Transverse colon (tissue), 4 donors: Measurements from ENCODE around the gene SLC37A1. TPM values are rescaled to one million over a fixed set of nuclear protein-coding genes. Genes with fewer than 3 reads are reported as not detected.

Experiments used
- DNase-seq: peaks from one replicate; pipeline ENCODE4 v3.0.0-alpha.2; 2019
- H3K27ac ChIP-seq, 4 donors: fragments of 200-600 bp; sonication (generic); 2 replicates each; pipeline ENCODE4 v1.5.1; 2016 to 2018; ENCODE audit warnings: inconsistent platforms in 4 of 4
- H3K27me3 ChIP-seq: fragments of 200-600 bp; sonication (generic); 2 replicates; pipeline ENCODE4 v1.5.1; 2017; ENCODE audit warnings: inconsistent platforms
- H3K36me3 ChIP-seq, 4 donors: fragments of 200-600 bp; sonication (generic); 2 replicates each; pipeline ENCODE4 v1.5.1; 2017 to 2019; ENCODE audit warnings: inconsistent platforms in 4 of 4
- H3K4me1 ChIP-seq, 4 donors: fragments of 200-600 bp; sonication (generic); 2 replicates each; pipeline ENCODE4 v1.5.1; 2017 to 2020; ENCODE audit warnings: inconsistent platforms in 4 of 4
- H3K4me3 ChIP-seq, 4 donors: fragments of 200-600 bp; sonication (generic); 1 replicate in 1 of 4; 2 replicates in 3 of 4; pipeline versions ENCODE4 v1.5.1 to v1.6.1; 2017 to 2019; ENCODE audit warnings: inconsistent platforms in 4 of 4
- H3K9me3 ChIP-seq, 2 donors: fragments of 200-600 bp; sonication (generic); 2 replicates each; pipeline ENCODE4 v1.5.1; 2017 to 2019; ENCODE audit warnings: inconsistent platforms in 2 of 2
- EP300 ChIP-seq: sonication (generic); formaldehyde crosslinking; IDR thresholded peaks from one replicate; pipeline ENCODE4 v1.6.1; 2017; ENCODE audit warnings: antibody characterized with exemption, low read depth
- POLR2A ChIP-seq: fragments of 450-650 bp; IDR thresholded peaks from one replicate; pipeline ENCODE4 v1.6.1; 2016; ENCODE audit warnings: antibody characterized with exemption, mild to moderate bottlenecking, moderate library complexity
- POLR2AphosphoS5 ChIP-seq, 3 donors: sonication (generic); formaldehyde crosslinking; IDR thresholded peaks; one replicate each; pipeline ENCODE4 v1.6.1; 2016; ENCODE audit warnings: antibody characterized with exemption in 3 of 3
- WGBS, 2 donors: methylation state at CpG; one replicate each; pipeline ENCODE4 v1.1.5; 2018; ENCODE audit warnings: low coverage in 1 of 2; 5-methylcytosine and 5-hydroxymethylcytosine counted together
- in situ Hi-C, 4 donors: fragments of 200-750 bp; cut with MboI; loops; one replicate each; pipeline versions ENCODE4 v1.15.0 to v1.15.1; 2017; ENCODE audit warnings: low sequenced_read_pairs in 3 of 4, low pct_ligation_motif_present in 1 of 4, low pct_unique_long_range_greater_than_20kb in 1 of 4
- intact Hi-C: fragments of 100-400 bp; cut with DNase I; formaldehyde crosslinking; loops from one replicate; pipeline ENCODE4 v1.15.1; 2023; ENCODE audit warnings: low total_unique reads
- total RNA-seq, 4 donors: library from RNA; depleted of rRNA; stranded (reverse); fragments of >200 nt; gene quantifications; one replicate each; pipeline ENCODE4 v1.1.0, GENCODE V29; 2016
- TF ChIP-seq, protein P1 (sequence below), 5 experiments: fragments of 200-600 bp in 3 of 5; fragments of 450-650 bp in 2 of 5; sonication (generic) in 3 of 5; IDR thresholded peaks; 1 replicate in 2 of 5; 2 replicates in 3 of 5; pipeline ENCODE4 v1.5.1; 2016 to 2017; ENCODE audit warnings: antibody characterized with exemption in 5 of 5, inconsistent platforms in 3 of 5, mild to moderate bottlenecking in 2 of 5, moderate library complexity in 1 of 5

The SLC37A1 gene
- total RNA-seq, 4 donors from 2014 or later, result 80.8 to 139 (median 117) TPM

DNA sequence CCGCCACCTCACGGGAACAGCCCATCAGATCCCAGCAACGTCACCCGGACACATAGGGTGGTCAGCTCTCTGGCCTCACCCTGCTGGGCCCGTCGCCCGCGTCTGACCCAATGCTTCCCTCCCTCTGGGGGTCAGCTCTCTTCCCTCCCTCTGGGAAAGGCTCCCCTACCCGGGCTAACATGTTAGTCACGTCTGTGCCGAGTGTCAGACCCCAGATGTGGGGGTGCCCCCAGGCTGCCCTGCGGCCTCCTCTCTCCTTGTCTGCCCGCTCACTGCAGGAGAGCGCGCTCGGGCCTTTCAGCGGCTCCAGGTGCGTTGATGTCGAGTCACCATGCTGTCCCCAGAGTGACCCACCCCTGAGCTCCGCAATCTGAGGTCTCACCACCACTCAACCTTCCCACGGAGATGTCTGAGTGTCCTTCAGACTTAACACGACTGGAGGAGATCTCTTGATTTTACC is 34.3 kb downstream of the SLC37A1 start:
- in situ Hi-C loops, result no loop called here
- H3K36me3 ChIP-seq, result peaks cover 0 to 45% (median 11%) of the 10 kb centered on the region in 4 donors
- no peaks in the 10 kb centered on the region for H3K9me3 ChIP-seq
- 96% methylated on average over 21 of the region's 22 CpGs; no CpG with 5 or more reads in 1 of the 2 donors for WGBS, 2 donors
- no peak overlapping the region for H3K27ac ChIP-seq
- H3K27me3 ChIP-seq, result no peaks in the 10 kb centered on the region
- no peak for DNase-seq
- TF ChIP-seq EP300 (no peak), POLR2AphosphoS5 (IDR thresholded peaks at IDR 0.05) (no peak), POLR2A (no peak)
- TF ChIP-seq, protein P1, sequence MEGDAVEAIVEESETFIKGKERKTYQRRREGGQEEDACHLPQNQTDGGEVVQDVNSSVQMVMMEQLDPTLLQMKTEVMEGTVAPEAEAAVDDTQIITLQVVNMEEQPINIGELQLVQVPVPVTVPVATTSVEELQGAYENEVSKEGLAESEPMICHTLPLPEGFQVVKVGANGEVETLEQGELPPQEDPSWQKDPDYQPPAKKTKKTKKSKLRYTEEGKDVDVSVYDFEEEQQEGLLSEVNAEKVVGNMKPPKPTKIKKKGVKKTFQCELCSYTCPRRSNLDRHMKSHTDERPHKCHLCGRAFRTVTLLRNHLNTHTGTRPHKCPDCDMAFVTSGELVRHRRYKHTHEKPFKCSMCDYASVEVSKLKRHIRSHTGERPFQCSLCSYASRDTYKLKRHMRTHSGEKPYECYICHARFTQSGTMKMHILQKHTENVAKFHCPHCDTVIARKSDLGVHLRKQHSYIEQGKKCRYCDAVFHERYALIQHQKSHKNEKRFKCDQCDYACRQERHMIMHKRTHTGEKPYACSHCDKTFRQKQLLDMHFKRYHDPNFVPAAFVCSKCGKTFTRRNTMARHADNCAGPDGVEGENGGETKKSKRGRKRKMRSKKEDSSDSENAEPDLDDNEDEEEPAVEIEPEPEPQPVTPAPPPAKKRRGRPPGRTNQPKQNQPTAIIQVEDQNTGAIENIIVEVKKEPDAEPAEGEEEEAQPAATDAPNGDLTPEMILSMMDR (IDR thresholded peaks at IDR 0.05), result no peak
- intact Hi-C loops, result no loop called here
- no peak overlapping the region for H3K4me3 ChIP-seq
- peaks cover 0 to 4% (median 0%) of the 10 kb centered on the region in 4 donors for H3K4me1 ChIP-seq

DNA sequence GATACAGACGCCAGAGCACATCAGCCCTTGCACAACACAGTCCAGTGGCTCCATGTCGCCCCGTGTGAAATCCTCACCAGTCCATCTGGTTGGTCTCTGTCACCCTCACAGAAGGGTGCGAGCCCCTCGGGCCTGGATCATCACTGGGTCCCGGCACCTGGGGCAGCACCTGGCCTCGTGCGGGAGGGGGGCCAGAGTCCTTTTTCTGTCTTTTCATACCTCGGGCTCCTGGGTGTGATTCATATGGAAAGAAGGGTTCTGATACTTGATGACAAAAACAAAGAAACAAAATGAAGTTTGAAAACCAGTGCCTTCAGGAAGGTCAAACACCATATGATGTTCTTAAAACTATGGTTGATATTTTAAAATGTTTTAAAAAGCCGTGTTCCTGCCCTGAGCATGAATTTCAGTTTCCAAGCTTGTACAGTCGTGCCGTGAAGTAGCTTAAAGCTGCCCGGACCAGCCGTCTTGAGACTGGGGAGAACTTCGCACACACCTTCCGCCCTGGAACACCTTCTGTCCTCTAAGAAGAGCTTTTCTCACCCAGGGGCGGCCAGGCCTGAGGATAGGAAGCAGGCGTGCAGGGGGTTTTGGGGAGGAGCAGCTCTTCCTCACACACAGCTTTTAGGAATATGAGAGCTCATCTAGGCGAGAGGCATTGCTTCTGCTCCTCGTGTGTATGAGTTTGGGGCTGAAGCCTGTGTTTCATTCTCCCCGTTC is 35.2 kb downstream of the SLC37A1 start:
- Histone ChIP-seq H3K27ac (no peak overlapping the region), H3K4me1 (peaks cover 0 to 4% (median 0%) of the 10 kb centered on the region in 4 donors), H3K27me3 (no peaks in the 10 kb centered on the region), H3K36me3 (peaks cover 0 to 37% (median 7%) of the 10 kb centered on the region in 4 donors), H3K9me3 (no peaks in the 10 kb centered on the region), H3K4me3 (no peak overlapping the region)
- DNase-seq, result no peak
- TF ChIP-seq, protein P1 (IDR thresholded peaks at IDR 0.05), result no peak
- TF ChIP-seq EP300 (no peak), POLR2A (no peak), POLR2AphosphoS5 (IDR thresholded peaks at IDR 0.05) (no peak)
- WGBS, 2 donors, result 79 to 87% methylated on average over 10 to 21 of the region's 21 CpGs
- intact Hi-C loops (no loop called here), in situ Hi-C loops (no loop called here)

DNA sequence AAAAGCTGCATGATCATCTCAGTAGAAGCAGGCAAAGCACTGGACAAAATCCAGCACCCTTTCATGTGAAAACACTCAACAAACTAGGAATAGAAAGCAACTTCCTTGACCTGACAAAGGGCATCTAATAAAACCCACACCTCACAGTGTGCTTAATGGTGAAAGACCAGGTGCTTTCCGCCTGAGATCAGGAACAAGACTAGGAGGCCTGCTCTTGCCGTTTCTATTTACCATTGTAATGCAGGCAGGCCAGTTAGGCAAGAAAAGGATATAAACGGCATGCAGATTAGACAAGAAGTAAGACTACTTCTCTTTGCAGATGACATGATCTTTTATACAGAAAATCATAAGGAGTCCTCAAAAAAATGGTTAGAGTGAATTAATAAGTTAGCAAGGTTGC is 37.2 kb downstream of the SLC37A1 start:
- Histone ChIP-seq H3K27ac (peak overlapping the region in 3 of 4 donors; percentile 6 to 49 (median 34)), H3K4me1 (peaks cover 0 to 4% (median 0%) of the 10 kb centered on the region in 4 donors), H3K9me3 (no peaks in the 10 kb centered on the region), H3K4me3 (no peak overlapping the region), H3K36me3 (peaks cover 0 to 34% (median 7%) of the 10 kb centered on the region in 4 donors), H3K27me3 (no peaks in the 10 kb centered on the region)
- in situ Hi-C loops (loop anchor here in 1 of 4 donors (25.0 kb wide), 1 partner anchor 239 kb away; the partner anchor contains the start of gene TFF3), intact Hi-C loops (no loop called here)
- DNase-seq, result peak; percentile 24
- WGBS, 2 donors, result 43 to 49% methylated on average over 3 of the region's 3 CpGs
- TF ChIP-seq POLR2AphosphoS5 (IDR thresholded peaks at IDR 0.05), result peak in 2 of 3 donors; percentile 4 to 41
- TF ChIP-seq, protein P1 (IDR thresholded peaks at IDR 0.05), result no peak

DNA sequence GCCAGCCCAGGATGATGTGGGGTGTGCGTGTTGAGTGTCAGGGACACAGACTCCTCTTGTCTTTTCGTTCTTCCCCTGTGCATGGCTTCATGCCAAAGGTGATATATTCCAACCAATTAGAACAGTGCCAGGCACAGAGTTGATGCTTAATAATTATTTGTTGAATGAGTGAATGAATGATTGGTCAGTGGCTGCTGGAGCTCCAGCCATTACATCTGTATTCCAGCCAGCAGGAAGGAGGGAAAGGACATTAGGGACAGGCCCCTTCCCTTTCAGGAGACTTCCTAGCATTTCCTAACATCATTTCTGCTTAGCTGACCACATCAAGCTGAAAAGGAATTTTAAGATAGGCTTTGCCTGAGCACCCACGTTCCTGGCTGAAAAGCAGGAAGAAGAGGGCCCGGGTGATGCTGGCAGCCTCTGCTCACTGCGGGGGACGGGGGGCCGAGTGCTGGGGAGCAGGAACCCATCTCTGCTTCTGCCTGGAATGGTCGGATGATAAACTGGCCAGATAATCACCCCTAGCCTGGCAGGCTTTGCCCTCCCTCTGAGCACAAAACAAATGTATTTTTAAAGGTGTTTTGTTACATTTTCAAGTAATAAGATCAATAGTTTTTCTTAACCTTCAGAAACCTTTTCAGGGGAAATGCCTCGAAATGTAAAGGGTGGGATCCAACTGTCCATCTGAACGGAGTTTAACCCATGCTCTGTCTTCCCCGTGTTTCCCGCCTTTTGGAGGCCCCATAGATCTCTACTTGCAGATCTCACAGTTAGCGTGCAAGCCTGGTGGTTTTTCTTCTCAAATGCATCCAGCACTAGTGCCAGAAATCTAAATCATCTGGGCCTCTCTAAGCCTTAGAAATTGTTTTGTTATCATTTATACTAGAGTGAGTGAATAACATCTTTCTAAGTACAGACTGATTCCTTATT is 39.0 kb downstream of the SLC37A1 start:
- no peak overlapping the region for H3K27ac ChIP-seq
- no peak overlapping the region for H3K4me3 ChIP-seq
- in situ Hi-C loops (loop anchor here in 1 of 4 donors (25.0 kb wide), 1 partner anchor 240 kb away; the partner anchor contains the start of gene TFF3), intact Hi-C loops (no loop called here)
- no peaks in the 10 kb centered on the region for H3K27me3 ChIP-seq
- WGBS, 2 donors, result 83 to 87% methylated on average over 10 to 13 of the region's 13 CpGs
- DNase-seq, result peak; percentile 6
- H3K36me3 ChIP-seq, result peaks cover 0 to 32% (median 12%) of the 10 kb centered on the region in 4 donors
- no peak for TF ChIP-seq POLR2A
- TF ChIP-seq, protein P1 (IDR thresholded peaks at IDR 0.05), result no peak
- TF ChIP-seq EP300, result no peak
- no peak for TF ChIP-seq POLR2AphosphoS5 (IDR thresholded peaks at IDR 0.05)
- peaks cover 0 to 4% (median 0%) of the 10 kb centered on the region in 4 donors for H3K4me1 ChIP-seq
- no peaks in the 10 kb centered on the region for H3K9me3 ChIP-seq
